SK-N-MC (cell line): ENCODE results near the gene CMSS1.

Source experiments
- EZH2 ChIP-seq: fragments of 200-600 bp; sonication (generic); IDR thresholded peaks from one replicate; pipeline ENCODE4 v1.6.1; 2017; ENCODE audit warnings: antibody characterized with exemption
- POLR2AphosphoS5 ChIP-seq: IDR thresholded peaks from 2 replicates; pipeline ENCODE4 v1.6.1; 2012; ENCODE audit warnings: mild to moderate bottlenecking, low read depth, low read length, borderline replicate concordance

DNA sequence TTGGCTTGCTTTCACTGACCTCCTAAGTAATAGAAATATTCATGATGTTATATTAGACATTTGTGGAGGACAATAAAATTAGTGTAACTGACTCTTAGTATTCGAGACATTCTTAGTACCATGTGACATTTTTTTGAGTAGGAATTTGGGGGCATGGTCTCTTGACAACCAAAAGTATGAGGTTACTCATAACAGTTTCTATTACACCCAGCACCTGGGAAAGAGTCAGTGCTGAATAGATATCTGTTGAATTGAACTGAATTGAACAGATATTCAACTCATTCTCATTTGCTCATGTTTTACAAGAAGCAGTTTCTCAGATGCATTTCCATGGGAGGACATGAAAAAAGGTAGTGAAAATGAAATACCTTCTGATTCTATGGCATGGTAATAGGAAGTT lies 84.4 kb downstream of the CMSS1 start:
- TF ChIP-seq POLR2AphosphoS5 (no peak), EZH2 (no peak)
